Chondrocyte (in vitro differentiated cells): Measurements from ENCODE around the gene MGST3. TPM values are rescaled to one million over a fixed set of nuclear protein-coding genes. Genes with fewer than 3 reads are reported as not detected.

Source experiments
- DNase-seq: peaks from one replicate; pipeline ENCODE4 v3.0.0; 2021; ENCODE audit warnings: mixed read lengths, low spot score
- H3K27ac Mint-ChIP-seq: one replicate; pipeline ENCODE4 v1.8.0; 2021; ENCODE audit warnings: mild to moderate bottlenecking, moderate library complexity, mixed read lengths; ENCODE audit not compliant: unreplicated experiment
- H3K27me3 Mint-ChIP-seq: 2 replicates; pipeline ENCODE4 v1.8.0; 2021; ENCODE audit warnings: low read depth, mixed read lengths
- H3K36me3 Mint-ChIP-seq: 2 replicates; pipeline ENCODE4 v1.8.0; 2021; ENCODE audit warnings: low read depth, mixed read lengths
- H3K4me1 Mint-ChIP-seq: 2 replicates; pipeline ENCODE4 v1.8.0; 2021; ENCODE audit warnings: low read depth, mild to moderate bottlenecking, mixed read lengths
- H3K4me3 Mint-ChIP-seq: one replicate; pipeline ENCODE4 v1.8.0; 2021; ENCODE audit warnings: mild to moderate bottlenecking, moderate library complexity, mixed read lengths; ENCODE audit not compliant: unreplicated experiment
- H3K9me3 Mint-ChIP-seq: 2 replicates; pipeline ENCODE4 v1.8.0; 2021; ENCODE audit warnings: low read depth, mixed read lengths
- CTCF ChIP-seq: fragments of 200-600 bp; sonication (generic); IDR thresholded peaks from 2 replicates; pipeline ENCODE4 v1.5.0; 2021; ENCODE audit warnings: antibody characterized with exemption, mild to moderate bottlenecking, moderate library complexity
- total RNA-seq: library from RNA; stranded (reverse); gene quantifications from 3 replicates; pipeline ENCODE4 v1.2.1, GENCODE V29; 2021

Gene MGST3
- total RNA-seq, 1 donor from 2014 or later: 165 TPM

- Mint-ChIP-seq H3K9me3 (no peaks in the 10 kb centered on the region), H3K27me3 (no peaks in the 10 kb centered on the region), H3K27ac (no peak overlapping the region), H3K36me3 (peaks cover 5% of the 10 kb centered on the region), H3K4me1 (peaks cover 32% of the 10 kb centered on the region), H3K4me3 (no peak overlapping the region)
- TF ChIP-seq CTCF: no peak
- no peak for DNase-seq
Measured at GRCh38 chr1:165639821-165640623, 9.0 kb downstream of the MGST3 start.

GRCh38 chr1:165641231-165641987 lies 10.4 kb downstream of the MGST3 start:
- no peaks in the 10 kb centered on the region for H3K9me3 Mint-ChIP-seq
- no peaks in the 10 kb centered on the region for H3K27me3 Mint-ChIP-seq
- peaks cover 5% of the 10 kb centered on the region for H3K36me3 Mint-ChIP-seq
- no peak overlapping the region for H3K27ac Mint-ChIP-seq
- peaks cover 35% of the 10 kb centered on the region for H3K4me1 Mint-ChIP-seq
- TF ChIP-seq CTCF: no peak
- no peak for DNase-seq
- no peak overlapping the region for H3K4me3 Mint-ChIP-seq

- Mint-ChIP-seq H3K27me3 (no peaks in the 10 kb centered on the region), H3K4me3 (no peak overlapping the region), H3K4me1 (peaks cover 32% of the 10 kb centered on the region), H3K9me3 (no peaks in the 10 kb centered on the region), H3K36me3 (peaks cover 4% of the 10 kb centered on the region), H3K27ac (no peak overlapping the region)
- TF ChIP-seq CTCF: no peak
- DNase-seq: no peak
Measured at GRCh38 chr1:165644064-165644735, 13.2 kb downstream of the MGST3 start.

GRCh38 chr1:165645654-165646366 lies 14.8 kb downstream of the MGST3 start:
- no peak for DNase-seq
- Mint-ChIP-seq H3K36me3 (peaks cover 10% of the 10 kb centered on the region), H3K27ac (no peak overlapping the region), H3K9me3 (no peaks in the 10 kb centered on the region), H3K4me1 (peaks cover 32% of the 10 kb centered on the region), H3K27me3 (no peaks in the 10 kb centered on the region), H3K4me3 (no peak overlapping the region)
- no peak for TF ChIP-seq CTCF
